Ovary (tissue), 9 donors: Measurements from ENCODE around the gene PUDP. TPM values are rescaled to one million over a fixed set of nuclear protein-coding genes. Genes with fewer than 3 reads are reported as not detected.

Source experiments
- DNase-seq, 5 donors: peaks; one replicate each; pipeline ENCODE4 v3.0.0-alpha.2; 2019 to 2020
- H3K27ac ChIP-seq, 2 donors: fragments of 200-600 bp; one replicate each; pipeline versions ENCODE4 v1.5.1 to v1.8.0; 2019 to 2022
- H3K27me3 ChIP-seq: fragments of 200-600 bp; one replicate; pipeline ENCODE4 v1.8.0; 2022
- H3K36me3 ChIP-seq: fragments of 200-600 bp; sonication (generic); one replicate; pipeline ENCODE4 v1.5.1; 2019
- H3K4me1 ChIP-seq: one replicate; pipeline ENCODE4 v1.8.1; 2013; ENCODE audit warnings: mild to moderate bottlenecking, moderate library complexity; ENCODE audit not compliant: insufficient read depth
- H3K4me3 ChIP-seq: fragments of 200-600 bp; sonication (generic); one replicate; pipeline ENCODE4 v1.5.1; 2017
- H3K9me3 ChIP-seq, 2 donors: fragments of 200-600 bp in 1 of 2; sonication (generic) in 1 of 2; one replicate each; pipeline versions ENCODE4 v1.5.1 to v1.8.1; 2013 to 2019; ENCODE audit warnings: mild to moderate bottlenecking in 1 of 2, moderate library complexity in 1 of 2
- CTCF ChIP-seq, 3 donors: fragments of 450-650 bp in 2 of 3; fragments of 200-600 bp in 1 of 3; IDR thresholded peaks; one replicate each; pipeline versions ENCODE4 v1.5.1 to v1.8.0; 2016 to 2022; ENCODE audit warnings: antibody characterized with exemption in 3 of 3, mild to moderate bottlenecking in 1 of 3
- EP300 ChIP-seq: sonication (generic); formaldehyde crosslinking; IDR thresholded peaks from one replicate; pipeline ENCODE4 v1.6.1; 2017; ENCODE audit warnings: antibody characterized with exemption
- POLR2A ChIP-seq: fragments of 450-650 bp; IDR thresholded peaks from one replicate; pipeline ENCODE4 v1.6.1; 2017; ENCODE audit warnings: antibody characterized with exemption, mild to moderate bottlenecking, moderate library complexity
- WGBS, 3 donors: extraction: QIAGEN DNeasy Blood & Tissue Kit in 1 of 3; methylation state at CpG; one replicate each; pipeline versions ENCODE4 v1.1.5 to v1.1.7; 2013 to 2017; 5-methylcytosine and 5-hydroxymethylcytosine counted together
- intact Hi-C, 4 donors: fragments of 100-400 bp; cut with DNase I; formaldehyde crosslinking; loops; one replicate each; pipeline versions ENCODE4 v1.11.0 to v1.15.1; 2022 to 2023
- polyA plus RNA-seq, 2 donors: library from polyadenylated mRNA; stranded (reverse); fragments of 200-250 nt in 1 of 2; fragments of 350-450 nt in 1 of 2; fragmentation: Illumina TruSeq in 1 of 2; extraction: RNeasy Lipid Tissue Mini Kit (QIAGEN cat#74804) in 1 of 2; gene quantifications; one replicate each; pipeline ENCODE4 v1.2.3, GENCODE V29; 2013 to 2014
- total RNA-seq, 7 donors: library from RNA; depleted of rRNA in 2 of 7; stranded (reverse); fragments of >200 nt in 2 of 7; fragmentation: NEBNext Ultra II Directional in 3 of 7; extraction: Animal tissue kit (Norgen Biotek cat#: 25700) in 3 of 7; gene quantifications; one replicate each; pipeline versions ENCODE4 v1.1.0 to v1.2.4, GENCODE V29; 2016 to 2023
- donor health status: DM: no; HTN: no; CAD: no; lungs with moderate emphysema.
- donor health status: DM: no; HTN: no; CAD: no.
- donor health status: Bipolar disorder and iron deficiency.
- donor health status: DM: yes; HTN: yes; CAD: no.
- donor health status: DM: no; HTN: no; CAD: no.
- donor health status: DM: yes; HTN: yes; CAD: no.

PUDP gene
- total and polyA plus RNA-seq, 9 donors, result 7.0 to 17.9 (median 14.8) TPM

- H3K36me3 ChIP-seq, result no peaks in the 10 kb centered on the region
- H3K4me1 ChIP-seq, result no peaks in the 10 kb centered on the region
- intact Hi-C loops, result no loop called here
- 95 to 98% (median 96%) methylated on average over 10 of the region's 10 CpGs for WGBS, 3 donors
- no peak for DNase-seq
- no peak overlapping the region for H3K27ac ChIP-seq
- no peak overlapping the region for H3K4me3 ChIP-seq
- H3K9me3 ChIP-seq, result no peaks in the 10 kb centered on the region
- TF ChIP-seq CTCF (IDR thresholded peaks at IDR 0.05), result no peak
- no peak for TF ChIP-seq EP300
- no peak for TF ChIP-seq POLR2A
- H3K27me3 ChIP-seq, result no peaks in the 10 kb centered on the region
Measured at GRCh38 chrX:7084841-7085240, 63.1 kb downstream of the PUDP start.

GRCh38 chrX:7083468-7084396 is 64.2 kb downstream of the PUDP start:
- H3K9me3 ChIP-seq, result no peaks in the 10 kb centered on the region
- WGBS, 3 donors, result 85 to 89% (median 89%) methylated on average over 21 of the region's 21 CpGs
- no peaks in the 10 kb centered on the region for H3K27me3 ChIP-seq
- no peak overlapping the region for H3K4me3 ChIP-seq
- TF ChIP-seq CTCF (IDR thresholded peaks at IDR 0.05) (no peak), EP300 (no peak), POLR2A (no peak)
- no peak overlapping the region for H3K27ac ChIP-seq
- DNase-seq, result no peak
- no peaks in the 10 kb centered on the region for H3K36me3 ChIP-seq
- intact Hi-C loops, result no loop called here
- H3K4me1 ChIP-seq, result no peaks in the 10 kb centered on the region

- H3K27ac ChIP-seq, result no peak overlapping the region
- TF ChIP-seq POLR2A (no peak), EP300 (no peak), CTCF (IDR thresholded peaks at IDR 0.05) (no peak)
- 97 to 100% (median 98%) methylated on average over 1 of the region's 1 CpG for WGBS, 3 donors
- no peaks in the 10 kb centered on the region for H3K4me1 ChIP-seq
- DNase-seq, result no peak
- no peaks in the 10 kb centered on the region for H3K9me3 ChIP-seq
- H3K4me3 ChIP-seq, result no peak overlapping the region
- no peaks in the 10 kb centered on the region for H3K36me3 ChIP-seq
- intact Hi-C loops, result no loop called here
- no peaks in the 10 kb centered on the region for H3K27me3 ChIP-seq
Measured at GRCh38 chrX:7083021-7083420, 64.9 kb downstream of the PUDP start.

GRCh38 chrX:7082556-7082955 is 65.4 kb downstream of the PUDP start:
- H3K27me3 ChIP-seq, result no peaks in the 10 kb centered on the region
- H3K27ac ChIP-seq, result no peak overlapping the region
- intact Hi-C loops, result no loop called here
- H3K9me3 ChIP-seq, result no peaks in the 10 kb centered on the region
- 88 to 98% (median 91%) methylated on average over 5 of the region's 5 CpGs for WGBS, 3 donors
- H3K4me1 ChIP-seq, result no peaks in the 10 kb centered on the region
- H3K36me3 ChIP-seq, result no peaks in the 10 kb centered on the region
- DNase-seq, result no peak
- no peak for TF ChIP-seq EP300
- no peak for TF ChIP-seq POLR2A
- no peak for TF ChIP-seq CTCF (IDR thresholded peaks at IDR 0.05)
- H3K4me3 ChIP-seq, result no peak overlapping the region
